Esophagus squamous epithelium (tissue), 4 donors: ENCODE measurements around the gene C12orf42.

ENCODE experiments used
- POLR2A ChIP-seq, 4 donors: fragments of 450-650 bp; IDR thresholded peaks; one replicate each; pipeline ENCODE4 v1.6.1; 2017; ENCODE audit warnings: antibody characterized with exemption in 4 of 4, mild to moderate bottlenecking in 4 of 4, moderate library complexity in 3 of 4
- TF ChIP-seq, protein P1 (sequence below), 6 experiments: fragments of 450-650 bp in 4 of 6; fragments of 200-600 bp in 2 of 6; sonication (generic) in 2 of 6; IDR thresholded peaks; one replicate each; pipeline ENCODE4 v1.5.1; 2016 to 2019; ENCODE audit warnings: antibody characterized with exemption in 6 of 6, mild to moderate bottlenecking in 4 of 6, moderate library complexity in 4 of 6

- TF ChIP-seq POLR2A (IDR thresholded peaks at IDR 0.05) = no peak
- TF ChIP-seq, protein P1, sequence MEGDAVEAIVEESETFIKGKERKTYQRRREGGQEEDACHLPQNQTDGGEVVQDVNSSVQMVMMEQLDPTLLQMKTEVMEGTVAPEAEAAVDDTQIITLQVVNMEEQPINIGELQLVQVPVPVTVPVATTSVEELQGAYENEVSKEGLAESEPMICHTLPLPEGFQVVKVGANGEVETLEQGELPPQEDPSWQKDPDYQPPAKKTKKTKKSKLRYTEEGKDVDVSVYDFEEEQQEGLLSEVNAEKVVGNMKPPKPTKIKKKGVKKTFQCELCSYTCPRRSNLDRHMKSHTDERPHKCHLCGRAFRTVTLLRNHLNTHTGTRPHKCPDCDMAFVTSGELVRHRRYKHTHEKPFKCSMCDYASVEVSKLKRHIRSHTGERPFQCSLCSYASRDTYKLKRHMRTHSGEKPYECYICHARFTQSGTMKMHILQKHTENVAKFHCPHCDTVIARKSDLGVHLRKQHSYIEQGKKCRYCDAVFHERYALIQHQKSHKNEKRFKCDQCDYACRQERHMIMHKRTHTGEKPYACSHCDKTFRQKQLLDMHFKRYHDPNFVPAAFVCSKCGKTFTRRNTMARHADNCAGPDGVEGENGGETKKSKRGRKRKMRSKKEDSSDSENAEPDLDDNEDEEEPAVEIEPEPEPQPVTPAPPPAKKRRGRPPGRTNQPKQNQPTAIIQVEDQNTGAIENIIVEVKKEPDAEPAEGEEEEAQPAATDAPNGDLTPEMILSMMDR (IDR thresholded peaks at IDR 0.05) = no peak
Measured at GRCh38 chr12:103387385-103387784, 108.4 kb downstream of the C12orf42 start.
